Loucy (cell line): ENCODE data around the gene CAV3.

Experiments used
- H2AFZ ChIP-seq: fragments of 200-600 bp; sonication (generic); 2 replicates; pipeline ENCODE4 v1.6.0; 2016; ENCODE audit warnings: antibody characterized with exemption, mild to moderate bottlenecking, low read length, moderate library complexity
- H3F3A ChIP-seq: fragments of 200-600 bp; 2 replicates; pipeline ENCODE4 v1.6.0; 2016; ENCODE audit warnings: antibody characterized with exemption, low read depth, mild to moderate bottlenecking
- H3K27me3 ChIP-seq: fragments of 200-600 bp; sonication (generic); 2 replicates; pipeline ENCODE4 v1.6.1; 2014; ENCODE audit warnings: low read length, mild to moderate bottlenecking; ENCODE audit not compliant: insufficient read depth, poor library complexity, severe bottlenecking
- H3K36me3 ChIP-seq: fragments of 200-600 bp; sonication (generic); 2 replicates; pipeline ENCODE4 v1.6.1; 2016; ENCODE audit warnings: low read length; ENCODE audit not compliant: insufficient read depth
- H3K4me1 ChIP-seq: fragments of 200-600 bp; sonication (generic); 2 replicates; pipeline ENCODE4 v1.5.1; 2014; ENCODE audit warnings: low read length, mild to moderate bottlenecking; ENCODE audit not compliant: insufficient read depth, poor library complexity, severe bottlenecking
- H3K4me2 ChIP-seq: fragments of 200-600 bp; sonication (generic); 2 replicates; pipeline ENCODE4 v1.6.0; 2014; ENCODE audit warnings: antibody characterized with exemption, low read length, low read depth, mild to moderate bottlenecking; ENCODE audit not compliant: poor library complexity, severe bottlenecking
- H3K4me3 ChIP-seq: fragments of 200-600 bp; sonication (generic); 2 replicates; pipeline ENCODE4 v1.5.1; 2014; ENCODE audit warnings: low read length, mild to moderate bottlenecking, mixed read lengths; ENCODE audit not compliant: poor library complexity, severe bottlenecking
- H3K79me2 ChIP-seq: fragments of 200-600 bp; sonication (generic); 2 replicates; pipeline ENCODE4 v1.6.1; 2014; ENCODE audit warnings: low read length; ENCODE audit not compliant: insufficient read depth
- H3K9ac ChIP-seq: fragments of 200-600 bp; sonication (generic); 2 replicates; pipeline ENCODE4 v1.6.0; 2014; ENCODE audit warnings: mild to moderate bottlenecking, low read depth, low read length, moderate library complexity; ENCODE audit not compliant: poor library complexity, severe bottlenecking
- H3K9me2 ChIP-seq: fragments of 200-600 bp; sonication (generic); replicated peaks from 2 replicates; pipeline ENCODE4 v1.6.1; 2016; ENCODE audit warnings: low read depth, low read length, mixed read lengths
- H3K9me3 ChIP-seq: fragments of 200-600 bp; sonication (generic); 2 replicates; pipeline ENCODE4 v1.6.1; 2014; ENCODE audit warnings: mild to moderate bottlenecking, antibody characterized with exemption, low read length, low read depth; ENCODE audit not compliant: insufficient read depth
- H4K20me1 ChIP-seq: fragments of 200-600 bp; sonication (generic); 2 replicates; pipeline ENCODE4 v1.6.0; 2014; ENCODE audit warnings: antibody characterized with exemption, low read length, mild to moderate bottlenecking; ENCODE audit not compliant: insufficient read depth, poor library complexity, severe bottlenecking
- CTCF ChIP-seq: fragments of 200-600 bp; sonication (generic); conservative IDR thresholded peaks from 2 replicates; pipeline ENCODE4 v1.5.1; 2014; ENCODE audit warnings: mild to moderate bottlenecking, antibody characterized with exemption, low read length
- EZH2phosphoT487 ChIP-seq: fragments of 200-600 bp; IDR thresholded peaks from 2 replicates; pipeline ENCODE4 v1.6.1; 2018; ENCODE audit warnings: antibody characterized with exemption, mild to moderate bottlenecking, moderate library complexity, borderline replicate concordance

The CAV3 gene

DNA sequence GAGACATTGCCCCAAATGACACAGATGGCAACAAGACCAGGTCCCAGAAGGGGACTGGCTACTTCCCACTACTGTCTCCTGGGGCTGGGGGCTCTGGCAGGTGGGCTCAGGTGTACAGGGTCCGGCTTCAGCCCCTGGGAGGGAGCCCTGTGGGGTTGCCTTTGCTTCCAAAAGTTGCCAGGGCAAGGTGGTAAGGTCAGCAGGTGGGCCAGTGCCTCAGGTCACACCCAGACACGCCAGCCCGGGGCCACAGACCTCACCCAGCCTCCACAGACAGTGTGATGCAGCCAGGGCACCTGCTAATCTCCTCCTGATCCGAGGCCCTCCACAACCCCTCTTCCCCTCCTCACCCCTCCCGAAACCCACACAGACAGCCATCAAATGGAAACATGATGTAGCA is 28.3 kb downstream of the CAV3 start:
- Histone ChIP-seq H3K9me3 (no peaks in the 10 kb centered on the region), H2AFZ (no peak overlapping the region), H3K9ac (no peak overlapping the region), H3K4me1 (peaks cover 4% of the 10 kb centered on the region), H3F3A (no peaks in the 10 kb centered on the region), H3K36me3 (no peaks in the 10 kb centered on the region), H3K4me2 (no peak overlapping the region), H3K9me2 (no peaks in the 10 kb centered on the region), H4K20me1 (no peaks in the 10 kb centered on the region), H3K27me3 (no peaks in the 10 kb centered on the region), H3K4me3 (no peak overlapping the region), H3K79me2 (no peaks in the 10 kb centered on the region)
- TF ChIP-seq CTCF (no peak), EZH2phosphoT487 (no peak)

GRCh38 chr3:8762607-8763377 is 29.2 kb downstream of the CAV3 start:
- Histone ChIP-seq H3K9ac (no peak overlapping the region), H3K79me2 (no peaks in the 10 kb centered on the region), H4K20me1 (no peaks in the 10 kb centered on the region), H3F3A (no peaks in the 10 kb centered on the region), H3K4me1 (peaks cover 4% of the 10 kb centered on the region), H3K4me3 (no peak overlapping the region), H3K9me3 (no peaks in the 10 kb centered on the region), H3K4me2 (no peak overlapping the region), H2AFZ (no peak overlapping the region), H3K27me3 (no peaks in the 10 kb centered on the region), H3K9me2 (no peaks in the 10 kb centered on the region), H3K36me3 (no peaks in the 10 kb centered on the region)
- TF ChIP-seq EZH2phosphoT487: no peak
- no peak for TF ChIP-seq CTCF

DNA sequence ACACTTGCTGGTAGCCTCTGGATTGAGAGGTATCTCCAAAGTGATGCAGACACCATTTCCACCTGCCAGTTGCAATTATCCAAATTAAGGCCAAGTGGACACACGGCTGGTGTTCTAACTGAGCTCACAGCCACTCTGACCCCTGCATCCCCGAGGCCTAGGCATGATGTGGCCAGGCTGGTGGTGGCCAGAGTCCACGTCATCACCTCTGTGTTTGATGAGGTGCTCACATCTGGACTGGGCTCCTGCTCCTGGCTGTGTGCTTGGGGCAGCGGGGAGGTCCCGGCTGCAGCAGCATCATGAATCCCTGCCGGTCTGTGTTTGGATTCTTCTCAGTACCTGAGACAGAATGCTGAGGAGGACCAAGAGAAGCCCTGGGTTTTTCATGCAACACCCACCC is 30.9 kb downstream of the CAV3 start:
- Histone ChIP-seq H3K9me3 (no peaks in the 10 kb centered on the region), H3F3A (no peaks in the 10 kb centered on the region), H3K4me2 (no peak overlapping the region), H3K9me2 (no peaks in the 10 kb centered on the region), H3K4me1 (peaks cover 4% of the 10 kb centered on the region), H3K79me2 (no peaks in the 10 kb centered on the region), H4K20me1 (no peaks in the 10 kb centered on the region), H3K36me3 (no peaks in the 10 kb centered on the region), H3K27me3 (no peaks in the 10 kb centered on the region), H2AFZ (no peak overlapping the region), H3K4me3 (no peak overlapping the region), H3K9ac (no peak overlapping the region)
- TF ChIP-seq CTCF (no peak), EZH2phosphoT487 (no peak)
